NCI-H748 (cell line): ENCODE measurements around the gene NECTIN1.

Experiments used
- DNase-seq: peaks from one replicate; lab custom pipeline; 2025; ENCODE audit not compliant: unreplicated experiment; lab: John Stamatoyannopoulos, UW

NECTIN1 gene

DNA sequence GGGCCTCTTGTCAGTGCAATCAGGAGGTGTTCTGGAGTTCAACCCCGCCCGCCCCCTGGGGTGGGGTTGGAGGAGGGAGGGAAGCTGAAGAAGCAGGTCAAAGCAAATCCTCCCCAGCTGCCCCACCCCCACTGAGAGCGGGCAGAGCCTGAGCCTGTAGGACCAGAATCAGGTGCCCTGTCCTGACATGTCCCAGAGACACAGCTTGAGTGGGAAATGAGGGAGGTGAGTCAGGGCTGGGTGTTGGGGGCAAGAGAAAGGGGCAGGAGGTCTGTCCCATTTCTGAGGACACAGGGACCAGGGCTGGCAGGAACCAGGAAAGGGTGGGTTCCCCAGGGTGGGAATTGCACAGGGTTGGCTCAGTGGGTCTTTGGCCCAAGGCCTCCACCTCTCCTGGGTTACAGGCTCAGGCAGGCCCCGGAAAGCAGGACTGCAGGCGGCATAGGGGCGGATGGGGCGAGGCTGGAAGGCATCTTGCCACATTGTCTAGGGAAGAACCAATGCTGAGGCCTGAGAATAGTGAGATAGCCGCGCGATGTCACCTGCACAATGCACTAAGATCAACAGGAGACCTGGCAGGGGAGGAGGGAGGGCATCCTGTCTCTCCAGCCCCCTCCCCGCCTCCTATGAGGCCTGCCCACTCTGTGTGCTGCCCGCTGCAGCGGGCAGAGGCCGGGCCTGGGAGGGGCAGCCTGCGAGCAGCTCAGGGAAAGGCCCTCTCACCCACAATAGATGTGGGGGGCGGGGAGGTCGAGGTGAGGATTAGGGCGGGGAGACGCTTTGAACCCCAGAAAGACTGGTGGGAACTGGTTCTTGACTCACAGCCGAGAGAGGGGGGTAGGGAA is 32.4 kb downstream of the NECTIN1 start:
- peak; percentile 21 for DNase-seq

DNA sequence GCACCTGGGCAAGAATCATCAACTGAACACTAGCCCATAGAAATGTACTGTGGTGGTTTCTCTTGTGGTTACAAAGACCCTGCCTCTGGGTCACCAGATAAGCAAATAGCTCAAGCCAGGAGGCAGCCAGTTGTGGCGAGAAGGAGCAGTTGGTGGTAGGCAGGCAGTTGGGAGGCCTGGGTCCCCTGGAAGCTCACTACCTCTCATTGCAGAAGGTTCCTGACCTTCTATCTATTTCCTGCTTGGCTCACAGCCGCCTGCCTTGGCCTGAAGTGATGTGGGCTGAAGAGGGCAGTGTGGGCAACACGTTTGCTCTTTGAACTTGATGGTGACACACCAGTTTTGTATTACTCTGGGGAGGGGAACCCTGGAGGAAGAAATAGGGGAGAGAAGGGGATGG is 34.7 kb downstream of the NECTIN1 start:
- DNase-seq: no peak

- DNase-seq: no peak
These were observed 35.7 kb downstream of the NECTIN1 start for GRCh38 chr11:119693253-119693815.

DNA sequence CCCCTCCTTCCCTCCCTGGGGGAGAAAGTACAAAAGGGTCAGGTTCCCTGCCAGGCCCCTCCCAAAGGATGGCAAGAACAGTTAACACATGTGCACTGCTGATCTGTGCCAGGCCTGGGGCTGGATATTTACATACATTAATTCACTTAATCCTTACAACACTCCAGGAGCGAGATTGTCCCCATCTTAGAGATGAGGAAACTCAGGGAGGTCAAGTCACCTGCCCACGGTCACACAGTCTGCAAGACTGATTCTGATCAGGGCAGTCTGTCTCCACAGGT is 36.5 kb downstream of the NECTIN1 start:
- DNase-seq: no peak

- no peak for DNase-seq
These were observed 37.1 kb downstream of the NECTIN1 start for GRCh38 chr11:119691701-119692539.

DNA sequence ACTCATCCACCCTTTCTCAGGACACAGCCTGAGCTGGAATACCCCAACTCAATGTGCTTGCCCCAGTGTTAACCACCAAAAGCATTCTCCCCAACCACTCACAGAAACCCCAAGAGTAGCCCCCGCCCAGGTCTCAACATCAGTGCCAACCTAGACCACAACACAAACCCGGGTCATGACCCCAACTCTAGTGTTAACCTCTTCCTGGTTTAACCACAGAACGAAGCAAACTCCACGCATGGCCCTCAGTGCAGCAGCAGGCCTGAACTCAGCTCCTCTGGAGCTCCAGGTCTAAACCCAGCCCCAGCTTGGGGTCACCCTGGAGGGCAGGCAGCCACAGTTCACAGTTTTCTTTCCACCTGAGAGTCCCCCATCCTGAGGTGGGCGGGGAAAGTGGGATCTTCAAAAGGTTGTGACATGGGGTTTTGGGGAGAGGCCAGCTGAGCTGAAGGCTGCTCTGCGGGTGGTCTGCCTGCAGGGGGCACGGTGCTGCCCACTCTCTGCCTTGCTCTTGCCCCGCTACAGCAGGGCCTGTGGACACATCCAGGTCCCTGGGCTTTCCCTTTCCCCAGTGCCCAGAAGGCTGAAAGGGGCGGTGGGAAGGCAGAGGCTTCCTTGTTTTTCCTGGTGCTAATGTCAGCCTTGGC is 37.9 kb downstream of the NECTIN1 start:
- DNase-seq: no peak

GRCh38 chr11:119689302-119689701 is 39.7 kb downstream of the NECTIN1 start:
- DNase-seq: no peak

DNA sequence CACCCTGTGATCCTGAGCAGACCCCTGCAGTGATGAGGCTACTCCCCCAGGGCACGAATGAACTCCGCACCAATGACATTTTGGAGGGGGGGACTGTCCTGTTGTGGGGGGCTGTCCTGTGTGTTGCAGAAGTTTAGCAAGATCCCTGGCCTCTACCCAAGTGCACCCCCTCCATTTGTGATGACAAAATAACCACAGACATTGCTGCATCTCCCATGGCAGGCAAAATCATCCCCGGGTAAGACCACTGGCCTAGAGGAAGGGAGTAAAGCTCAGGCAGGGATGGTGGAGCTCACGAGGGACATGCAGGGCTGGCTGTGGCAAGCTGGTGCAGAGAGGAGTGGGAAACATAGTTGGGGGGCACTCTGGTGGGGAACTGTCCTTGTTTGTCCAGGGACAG is 40.6 kb downstream of the NECTIN1 start:
- DNase-seq: no peak

GRCh38 chr11:119687373-119688046 is 41.5 kb downstream of the NECTIN1 start:
- no peak for DNase-seq

DNA sequence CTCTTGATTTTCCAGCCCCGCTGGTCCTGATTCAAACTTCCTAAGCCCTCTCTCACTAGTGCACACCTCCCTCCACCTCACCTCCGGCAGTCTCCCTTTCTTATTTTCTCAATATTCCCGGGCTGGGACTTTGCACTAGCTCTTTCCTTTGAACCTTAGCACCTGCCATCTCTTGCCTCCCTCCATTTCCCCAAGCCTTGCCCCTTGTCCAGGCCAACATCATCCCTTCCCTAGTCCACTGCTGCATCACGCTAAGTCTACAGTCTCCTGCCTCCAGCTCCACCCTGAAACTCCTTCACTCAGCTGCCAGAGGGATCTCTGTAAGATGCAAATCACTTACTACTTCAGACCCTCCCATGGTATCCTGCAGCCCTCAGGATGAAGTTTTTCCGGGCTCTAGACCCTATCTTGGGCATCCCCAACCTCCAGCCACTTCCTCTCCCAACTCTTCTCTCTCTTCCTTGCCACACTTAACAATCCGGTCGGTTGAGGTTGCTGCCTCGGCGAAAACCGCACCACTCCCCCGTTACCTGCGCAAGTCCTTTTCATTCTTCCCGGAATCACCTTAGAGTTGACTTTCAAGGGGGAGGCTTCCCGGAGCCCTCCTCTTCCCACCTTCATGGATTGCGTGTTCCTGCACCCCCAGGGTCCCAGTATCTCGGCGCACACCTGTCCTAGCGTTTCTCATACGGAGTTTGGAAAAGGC is 42.7 kb downstream of the NECTIN1 start:
- DNase-seq: no peak

DNA sequence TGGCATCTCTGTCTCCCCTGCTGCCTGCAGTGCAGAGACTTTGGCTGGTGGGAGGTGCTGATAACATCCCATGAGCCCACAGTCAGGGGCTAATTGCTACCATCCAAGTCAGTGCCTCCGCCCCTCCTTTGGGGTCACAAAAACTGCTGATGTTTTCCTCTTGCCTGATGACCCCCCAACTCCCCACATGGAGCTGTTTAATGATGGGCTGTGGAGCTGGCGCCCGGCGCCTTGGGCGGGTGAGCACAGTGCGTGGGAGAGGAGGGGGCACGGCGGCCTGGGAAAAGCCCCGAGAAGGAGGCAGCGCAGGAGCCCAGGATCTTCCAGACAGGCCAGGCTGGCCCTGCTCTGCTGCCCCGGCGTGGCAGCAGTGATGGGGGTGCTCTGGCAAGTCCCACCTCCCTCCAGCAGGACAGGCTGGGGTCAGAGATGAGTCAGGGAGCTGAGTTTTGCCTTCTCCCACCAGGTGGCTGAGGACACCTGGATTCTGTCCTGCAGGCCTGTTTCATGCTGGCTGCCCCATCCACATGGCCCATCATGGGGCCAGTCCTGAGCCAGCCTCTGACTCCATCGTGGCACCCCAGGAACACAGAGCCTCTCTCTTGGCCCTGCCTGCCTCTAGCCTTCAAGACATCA is 43.8 kb downstream of the NECTIN1 start:
- peak; percentile 3 for DNase-seq

DNA sequence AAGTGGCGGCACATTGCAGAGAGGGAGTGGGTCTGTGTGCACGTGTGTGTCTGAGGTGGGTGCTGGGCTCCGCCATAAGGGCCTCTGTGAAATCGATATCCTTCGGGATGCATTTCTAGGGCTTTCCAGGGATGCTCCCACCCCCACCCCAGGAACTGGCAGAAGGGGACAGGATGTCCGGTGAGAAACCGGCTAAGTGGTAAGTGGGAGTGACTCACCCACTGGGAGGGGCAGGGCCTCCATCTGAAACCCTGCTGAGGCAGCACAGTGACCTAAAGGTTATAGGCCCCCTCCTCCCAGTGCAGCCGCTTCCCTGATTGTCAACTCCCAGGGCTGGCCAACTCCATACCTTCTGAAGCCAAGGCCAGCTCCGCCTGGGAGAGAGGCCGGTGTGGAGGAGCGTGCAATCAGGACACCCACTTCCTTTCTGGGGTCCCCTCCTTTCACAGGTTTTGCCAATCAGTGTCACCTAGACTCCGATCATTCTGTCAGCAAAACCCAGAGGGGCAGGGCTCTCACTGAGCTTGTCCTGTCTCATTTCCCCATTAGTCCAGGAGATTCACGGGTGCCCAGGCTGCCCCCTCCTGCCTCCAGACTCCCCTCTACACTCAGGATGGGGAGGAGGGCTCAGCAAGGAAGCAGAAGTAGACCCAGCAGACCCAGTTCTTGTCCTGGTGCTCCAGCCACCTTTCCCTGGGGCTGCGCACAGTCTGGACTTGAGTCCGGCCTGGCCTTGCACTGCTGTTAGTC is 44.5 kb downstream of the NECTIN1 start:
- DNase-seq: no peak

DNA sequence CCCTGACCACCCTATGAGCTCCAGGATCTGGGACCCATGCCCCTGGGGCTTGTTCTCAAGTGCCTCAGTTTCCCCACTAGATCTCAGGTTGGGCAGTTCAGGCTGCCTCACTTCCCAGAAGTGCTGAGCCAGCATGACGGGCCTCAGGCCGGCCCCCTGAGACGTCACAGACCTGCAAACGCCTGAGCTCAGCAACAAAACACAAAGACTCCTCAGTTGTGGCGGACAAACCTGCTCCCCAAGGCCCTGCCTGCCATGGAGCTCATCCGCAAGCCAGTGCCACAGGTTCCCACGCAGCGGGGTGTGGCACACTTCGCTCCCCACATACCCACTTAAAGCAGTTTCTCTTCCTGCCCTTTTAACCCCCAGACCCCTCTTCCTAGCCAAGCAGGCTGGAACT is 45.2 kb downstream of the NECTIN1 start:
- DNase-seq: no peak

DNA sequence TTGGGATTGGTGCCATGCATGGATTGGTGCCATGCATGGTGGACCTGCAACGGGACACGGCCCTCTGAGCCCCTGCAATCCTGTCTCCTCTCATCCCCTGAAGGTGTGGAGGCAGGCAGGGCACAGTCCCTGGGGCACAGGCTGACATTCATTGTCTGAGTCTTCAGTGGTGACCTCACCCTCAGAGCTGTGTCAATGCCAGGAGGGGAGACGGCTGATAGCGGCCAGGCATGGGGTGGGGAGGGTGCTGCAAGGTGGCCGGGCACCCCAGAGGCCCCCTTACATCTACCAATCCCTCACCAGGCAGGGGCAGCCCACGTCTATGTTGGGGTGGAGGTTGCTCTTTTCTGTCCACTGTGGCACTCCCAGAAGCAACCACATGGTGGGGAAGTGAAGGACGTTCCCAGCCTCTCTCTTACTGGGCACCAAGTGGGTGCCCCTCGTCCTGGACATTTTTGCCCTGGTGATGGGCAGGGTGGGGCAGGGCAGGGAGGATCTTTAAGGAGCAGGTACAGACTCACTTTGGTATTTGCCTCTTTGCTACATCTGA is 47.6 kb downstream of the NECTIN1 start:
- no peak for DNase-seq

DNA sequence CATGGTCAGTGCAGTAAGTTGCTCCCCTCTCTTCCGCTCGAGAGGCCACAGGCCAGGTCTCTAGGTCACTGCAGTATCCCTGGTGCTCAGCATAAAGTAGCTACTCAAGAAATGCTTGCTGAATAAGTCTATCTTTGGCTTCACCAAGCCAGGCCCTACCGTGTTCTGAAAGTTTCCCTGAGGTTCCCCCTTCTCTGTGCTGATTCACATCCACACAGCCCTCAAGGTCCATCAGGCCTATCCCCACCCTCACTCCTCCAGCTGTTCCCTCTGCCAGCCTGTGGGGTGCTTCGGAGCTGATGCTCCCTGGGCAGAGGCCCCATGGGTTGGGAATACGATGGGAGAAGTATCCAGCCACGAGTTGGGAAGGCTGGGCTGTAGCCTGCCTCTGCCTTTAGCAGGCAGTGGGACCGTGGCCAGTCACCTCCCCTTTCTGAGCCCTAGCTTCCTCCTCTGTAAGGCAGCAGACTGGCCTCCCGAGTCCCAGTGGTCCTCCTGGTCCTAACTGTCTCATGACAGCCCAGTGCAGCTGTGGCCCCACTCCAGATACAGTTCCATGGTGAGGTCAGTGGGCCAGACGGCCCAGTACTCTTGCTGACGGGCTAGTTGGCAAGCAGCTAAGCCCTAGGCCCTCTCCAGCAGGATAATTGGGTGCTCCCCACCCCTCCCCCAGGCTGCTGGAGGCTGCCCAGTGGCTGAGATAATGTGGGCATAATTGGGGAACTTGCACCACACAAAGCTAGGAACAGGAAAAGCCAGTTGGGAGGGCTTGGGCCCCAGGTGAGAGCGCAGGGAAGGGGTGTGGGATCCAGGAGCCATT is 48.2 kb downstream of the NECTIN1 start:
- no peak for DNase-seq

- DNase-seq: no peak
These were observed 49.7 kb downstream of the NECTIN1 start for GRCh38 chr11:119679346-119679745.

GRCh38 chr11:119678351-119678750 is 50.6 kb downstream of the NECTIN1 start:
- DNase-seq: no peak

- DNase-seq: no peak
These were observed 51.2 kb downstream of the NECTIN1 start for GRCh38 chr11:119677840-119678239.
